ENCODE data around the gene EDN2. TPM values are rescaled to one million over a fixed set of nuclear protein-coding genes. Genes with fewer than 3 reads are reported as not detected.

The EDN2 gene
- total and polyA plus RNA-seq, 2 of the 8 experiments (the other 6 are each of a cell fraction or from before 2014, with no cell fraction given): 0.32 to 0.39 TPM

GRCh38 chr1:41461790-41462679 lies 22.4 kb downstream of the EDN2 start (continued):
- TF ChIP-seq GABPA (IDR thresholded peaks at IDR 0.05; ENCODE audit: borderline replicate concordance, insufficient read depth, low read length) (no peak), SUZ12 (IDR thresholded peaks at IDR 0.05; ENCODE audit: low read length) (no peak), TAF7 (optimal IDR thresholded peaks at IDR 0.05; ENCODE audit: borderline replicate concordance, low read depth, low read length) (no peak)
